ENCODE measurements around the gene XXYLT1.

GRCh38 chr3:195263925-195264600 lies 6.9 kb downstream of the XXYLT1 start:
- TF ChIP-seq CTCF (IDR thresholded peaks at IDR 0.05) (no peak), POLR2AphosphoS5 (IDR thresholded peaks at IDR 0.05; ENCODE audit: insufficient read depth in 1 of 2, low read depth in 1 of 2) (no peak)

All from vagina (tissue), 2 donors.